Central memory CD4-positive, alpha-beta T cell (primary cell): Measurements from ENCODE around the gene GLRA1.
A peak's percentile ranks its signal among the peaks of the same experiment; 100 is the strongest.

ENCODE experiments used
- DNase-seq: peaks from one replicate; pipeline ENCODE4 v3.0.0; 2022
- total RNA-seq, 3 experiments: gene quantifications; one replicate each; lab custom pipeline; 2026; lab: John Stamatoyannopoulos, UW

Gene GLRA1
- 0 reads per million in 3 experiments for total RNA-seq

- DNase-seq = peak; percentile 31
Measured at GRCh38 chr5:151924564-151925301, at the start of gene GLRA1. GLRA1 (minus strand) TSS chr5:151924851; CDS start chr5:151924549, 302 bp downstream.

GRCh38 chr5:151970885-151971284 is 46.2 kb upstream of the GLRA1 start:
- no peak for DNase-seq

- DNase-seq = no peak
Measured at GRCh38 chr5:151967865-151968264, 43.2 kb upstream of the GLRA1 start.

GRCh38 chr5:151966046-151966445 is 41.4 kb upstream of the GLRA1 start:
- no peak for DNase-seq

GRCh38 chr5:151964471-151964870 is 39.8 kb upstream of the GLRA1 start:
- no peak for DNase-seq

- DNase-seq = no peak
Measured at GRCh38 chr5:151961557-151961956, 36.9 kb upstream of the GLRA1 start.

GRCh38 chr5:151958111-151958510 is 33.5 kb upstream of the GLRA1 start:
- no peak for DNase-seq

- no peak for DNase-seq
Measured at GRCh38 chr5:151956725-151957124, 32.1 kb upstream of the GLRA1 start.

- no peak for DNase-seq
Measured at GRCh38 chr5:151954255-151954654, 29.6 kb upstream of the GLRA1 start.

GRCh38 chr5:151953833-151954232 is 29.2 kb upstream of the GLRA1 start:
- no peak for DNase-seq

GRCh38 chr5:151952238-151952637 is 27.6 kb upstream of the GLRA1 start:
- no peak for DNase-seq

- no peak for DNase-seq
Measured at GRCh38 chr5:151950706-151951105, 26.1 kb upstream of the GLRA1 start.

GRCh38 chr5:151949701-151950308 is 25.2 kb upstream of the GLRA1 start:
- no peak for DNase-seq

- DNase-seq = no peak
Measured at GRCh38 chr5:151949113-151949512, 24.5 kb upstream of the GLRA1 start.

GRCh38 chr5:151947931-151948608 is 23.4 kb upstream of the GLRA1 start:
- no peak for DNase-seq

GRCh38 chr5:151937851-151938250 is 13.2 kb upstream of the GLRA1 start:
- DNase-seq = no peak

GRCh38 chr5:151935135-151935695 is 10.6 kb upstream of the GLRA1 start:
- no peak for DNase-seq

GRCh38 chr5:151931260-151931659 is 6.6 kb upstream of the GLRA1 start:
- no peak for DNase-seq

GRCh38 chr5:151926188-151926587 is 1.5 kb upstream of the GLRA1 start:
- DNase-seq = no peak

- DNase-seq = no peak
Measured at GRCh38 chr5:151925340-151925739, 689 bp upstream of the GLRA1 start.

GRCh38 chr5:151923866-151924476 is 680 bp downstream of the GLRA1 start:
- DNase-seq = no peak

- no peak for DNase-seq
Measured at GRCh38 chr5:151921916-151922315, 2.7 kb downstream of the GLRA1 start.

- DNase-seq = no peak
Measured at GRCh38 chr5:151917904-151918303, 6.7 kb downstream of the GLRA1 start.
